K562 (cell line): Measurements from ENCODE around the gene RHOB. TPM values are rescaled to one million over a fixed set of nuclear protein-coding genes. Genes with fewer than 3 reads are reported as not detected.

Experiments used
- CCNT2 ChIP-seq: IDR thresholded peaks from 2 replicates; pipeline ENCODE4 v1.6.1; 2011; ENCODE audit warnings: borderline replicate concordance, low read depth, mild to moderate bottlenecking, moderate library complexity, mixed read lengths, low read length; ENCODE audit not compliant: insufficient read length; ENCODE audit errors: extremely low read depth
- CREM ChIP-seq: IDR thresholded peaks from 2 replicates; pipeline ENCODE4 v1.6.1; 2014; ENCODE audit warnings: antibody characterized with exemption, low read depth
- ELF1 ChIP-seq: fragments of 200-800 bp; sonication (Bioruptor generic); IDR thresholded peaks from 2 replicates; pipeline ENCODE4 v1.6.1; 2016; ENCODE audit warnings: missing genetic modification characterization, missing compliant biosample characterization
- ETS2 ChIP-seq: IDR thresholded peaks from 2 replicates; pipeline ENCODE4 v1.6.1; 2016; ENCODE audit warnings: borderline replicate concordance, missing genetic modification characterization, mild to moderate bottlenecking, moderate library complexity, missing compliant biosample characterization; ENCODE audit not compliant: poor library complexity, severe bottlenecking
- FIP1L1 ChIP-seq: fragments of 200-400 bp; formaldehyde crosslinking; IDR thresholded peaks from 2 replicates; pipeline ENCODE4 v1.6.1; 2018; ENCODE audit warnings: mild to moderate bottlenecking, low read depth, low read length; ENCODE audit not compliant: poor library complexity, severe bottlenecking
- HDAC8 ChIP-seq: fragments of 450-650 bp; IDR thresholded peaks from 2 replicates; pipeline ENCODE4 v1.6.1; 2016; ENCODE audit warnings: mild to moderate bottlenecking, missing genetic modification characterization, moderate library complexity, missing compliant biosample characterization
- HINFP ChIP-seq: fragments of 450-650 bp; conservative IDR thresholded peaks from 2 replicates; pipeline ENCODE4 v1.6.1; 2016; ENCODE audit warnings: missing genetic modification characterization, low read depth, mild to moderate bottlenecking, control low read depth, missing compliant biosample characterization
- HMGN3 ChIP-seq: IDR thresholded peaks from 2 replicates; pipeline ENCODE4 v1.6.1; 2011; ENCODE audit warnings: borderline replicate concordance, low read depth, mild to moderate bottlenecking, mixed read lengths, low read length; ENCODE audit not compliant: insufficient read length; ENCODE audit errors: extremely low read depth
- ILK ChIP-seq: fragments of 450-650 bp; IDR thresholded peaks from 2 replicates; pipeline ENCODE4 v1.6.1; 2016; ENCODE audit warnings: missing genetic modification characterization, low read depth, mild to moderate bottlenecking, missing compliant biosample characterization, moderate library complexity, borderline replicate concordance
- KDM5B ChIP-seq: fragments of 200-600 bp; sonication (generic); IDR thresholded peaks from 2 replicates; pipeline ENCODE4 v1.6.1; 2012; ENCODE audit warnings: low read depth, mild to moderate bottlenecking, moderate library complexity, low read length, control low read depth, inconsistent platforms; ENCODE audit not compliant: insufficient replicate concordance
- POLR2A ChIP-seq: fragments of 450-650 bp; conservative IDR thresholded peaks from 2 replicates; pipeline ENCODE4 v1.6.1; 2016
- POLR2AphosphoS2 ChIP-seq: IDR thresholded peaks from 2 replicates; pipeline ENCODE4 v1.6.1; 2012; ENCODE audit warnings: low read length, improper control_type of control experiment
- RAD21 ChIP-seq, 2 experiments: fragments of 250-450 bp in 1 of 2; fragments of 450-650 bp in 1 of 2; sonication (Bioruptor Pico) in 1 of 2; formaldehyde crosslinking in 1 of 2; IDR thresholded peaks in 1 of 2; conservative IDR thresholded peaks in 1 of 2; 2 replicates each; pipeline versions ENCODE4 v1.4.0 to v1.8.0; 2020 to 2022; ENCODE audit warnings: mild to moderate bottlenecking in 2 of 2, moderate library complexity in 1 of 2
- RBM34 ChIP-seq: fragments of 200-400 bp; formaldehyde crosslinking; IDR thresholded peaks from 2 replicates; pipeline ENCODE4 v1.6.1; 2018; ENCODE audit warnings: low read length, borderline replicate concordance; ENCODE audit not compliant: insufficient read depth
- SAFB2 ChIP-seq: fragments of 200-400 bp; formaldehyde crosslinking; IDR thresholded peaks from 2 replicates; pipeline ENCODE4 v1.6.1; 2018; ENCODE audit warnings: borderline replicate concordance, low read length, low read depth, moderate library complexity; ENCODE audit not compliant: severe bottlenecking
- SIN3A ChIP-seq, 2 experiments: fragments of 150-350 bp in 1 of 2; IDR thresholded peaks; 2 replicates each; pipeline ENCODE4 v1.6.1; 2011 to 2016; ENCODE audit warnings: borderline replicate concordance in 2 of 2, low read depth in 2 of 2, low read length in 2 of 2, mild to moderate bottlenecking in 2 of 2, moderate library complexity in 2 of 2; ENCODE audit not compliant: control insufficient read depth in 1 of 2
- SMARCC2 ChIP-seq: fragments of 450-650 bp; IDR thresholded peaks from 2 replicates; pipeline ENCODE4 v1.6.1; 2017; ENCODE audit warnings: antibody characterized with exemption, moderate library complexity, mild to moderate bottlenecking, low read depth
- TEAD1 ChIP-seq, 2 experiments: fragments of 450-650 bp in 1 of 2; sonication (generic) in 1 of 2; formaldehyde crosslinking; IDR thresholded peaks; 2 replicates each; pipeline versions ENCODE4 v1.4.0 to v1.8.0; 2020 to 2022; ENCODE audit warnings: mild to moderate bottlenecking in 2 of 2, missing genetic modification reagents in 1 of 2
- ZEB2 ChIP-seq: fragments of 450-650 bp; IDR thresholded peaks from 2 replicates; pipeline ENCODE4 v1.6.1; 2016
- ZNF124 ChIP-seq: sonication (generic); formaldehyde crosslinking; IDR thresholded peaks from 2 replicates; pipeline ENCODE4 v1.8.1; 2022; ENCODE audit warnings: missing genetic modification reagents
- ZNF740 ChIP-seq, 3 experiments: fragments of 200-800 bp in 1 of 3; sonication (Bioruptor generic) in 1 of 3; sonication (generic) in 1 of 3; formaldehyde crosslinking in 1 of 3; IDR thresholded peaks; 2 replicates each; pipeline versions ENCODE4 v1.6.1 to v1.8.0; 2016 to 2022; ENCODE audit warnings: mild to moderate bottlenecking in 2 of 3, missing compliant biosample characterization in 2 of 3, missing genetic modification characterization in 2 of 3, missing genetic modification reagents in 1 of 3
- polyA plus RNA-seq, 8 experiments: library from polyadenylated mRNA; depleted of rRNA in 4 of 8; stranded (reverse) in 5 of 8; unstranded in 3 of 8; fragments of >200 nt; fragmentation: Nextera tagmentation in 2 of 8; fragmentation: Illumina TruSeq in 1 of 8; extraction: Ambion mirVana in 2 of 8; extraction: Trizol in 1 of 8; gene quantifications; 2 replicates each; pipeline versions ENCODE4 v1.2.1 to v1.2.3, GENCODE V29; 2011 to 2014; ENCODE audit warnings: inconsistent platforms in 1 of 8, missing spikeins in 1 of 8
- total RNA-seq, 7 experiments: library from RNA; depleted of rRNA in 6 of 7; stranded (reverse); fragments of >200 nt in 6 of 7; fragmentation: Illumina TruSeq in 2 of 7; extraction: Trizol in 2 of 7; gene quantifications; 2 replicates each; pipeline versions ENCODE4 v1.2.1 to v1.2.3, GENCODE V29; 2011 to 2021; ENCODE audit warnings: low replicate concordance in 1 of 7

RHOB gene
- total and polyA plus RNA-seq, 9 of the 15 experiments (the other 6 are each of a cell fraction or from before 2014, with no cell fraction given) = 0.07 to 4.8 (median 1.1) TPM

GRCh38 chr2:20430461-20431300 is 16.2 kb upstream of the RHOB start (continued):
- TF ChIP-seq KDM5B (no peak), HMGN3 (no peak), POLR2AphosphoS2 (no peak), RBM34 (no peak), HINFP (no peak), TEAD1 (CRISPR knock-in tag; IDR thresholded peaks at IDR 0.05) (0 out of 4 replicates have a peak, but pooled peaks of 1 of the 2 experiments have one; percentile 11), ETS2 (tag) (no peak), HDAC8 (tag) (no peak), ZNF124 (CRISPR knock-in tag) (no peak), SIN3A (IDR thresholded peaks at IDR 0.05; ENCODE audit: borderline replicate concordance in 2 of 2, control insufficient read depth in 1 of 2, low read depth in 2 of 2, low read length in 2 of 2) (no peak), RAD21 (CRISPR knock-in tag; conservative IDR thresholded peaks at IDR 0.05 in 1 of 2, IDR thresholded peaks at IDR 0.05 in 1 of 2) (no peak; a peak in 1 of 4 replicates), ZEB2 (peak; percentile 96), CCNT2 (peak; percentile 43), FIP1L1 (no peak), SAFB2 (no peak), ILK (tag) (no peak), ELF1 (no peak), ZNF740 (CRISPR knock-in tag; IDR thresholded peaks at IDR 0.05) (no peak), ZNF740 (tag; IDR thresholded peaks at IDR 0.05) (no peak), SMARCC2 (peak; percentile 79; the same call in 1 of the 2 replicates), POLR2A (no peak), CREM (peak; percentile 63)
